Gastrocnemius medialis (tissue), 4 donors: ENCODE data around the gene SPOCK1.

Experiments
- CTCF ChIP-seq, 5 experiments: fragments of 450-650 bp in 3 of 5; fragments of 200-600 bp in 2 of 5; sonication (generic) in 2 of 5; IDR thresholded peaks in 4 of 5; conservative IDR thresholded peaks in 1 of 5; 1 replicate in 4 of 5; 2 replicates in 1 of 5; pipeline ENCODE4 v1.5.1; 2016 to 2019; ENCODE audit warnings: antibody characterized with exemption in 5 of 5, mild to moderate bottlenecking in 3 of 5, moderate library complexity in 3 of 5
- POLR2A ChIP-seq, 2 donors: fragments of 450-650 bp; IDR thresholded peaks; one replicate each; pipeline ENCODE4 v1.6.1; 2017; ENCODE audit warnings: antibody characterized with exemption in 2 of 2, mild to moderate bottlenecking in 2 of 2, moderate library complexity in 2 of 2

- TF ChIP-seq POLR2A (IDR thresholded peaks at IDR 0.05) (no peak), CTCF (IDR thresholded peaks at IDR 0.05 in 4 of 5, conservative IDR thresholded peaks at IDR 0.05 in 1 of 5) (no peak)
Observed at GRCh38 chr5:137393196-137393993, 105.7 kb downstream of the SPOCK1 start.
